GM19023 (cell line): ENCODE measurements around the gene VAMP5.
"Not testable (repeated sequence)": the region's sequence is repeated elsewhere in the genome, so short reads cannot be mapped to it uniquely, and the experiment has no call there.

ENCODE experiments used
- ATAC-seq: cut with Tn5 transposase; IDR thresholded peaks from one replicate; pipeline ENCODE4 v1.9.1; 2021; ENCODE audit warnings: mild to moderate bottlenecking, moderate library complexity; ENCODE audit not compliant: unreplicated experiment

The VAMP5 gene

DNA sequence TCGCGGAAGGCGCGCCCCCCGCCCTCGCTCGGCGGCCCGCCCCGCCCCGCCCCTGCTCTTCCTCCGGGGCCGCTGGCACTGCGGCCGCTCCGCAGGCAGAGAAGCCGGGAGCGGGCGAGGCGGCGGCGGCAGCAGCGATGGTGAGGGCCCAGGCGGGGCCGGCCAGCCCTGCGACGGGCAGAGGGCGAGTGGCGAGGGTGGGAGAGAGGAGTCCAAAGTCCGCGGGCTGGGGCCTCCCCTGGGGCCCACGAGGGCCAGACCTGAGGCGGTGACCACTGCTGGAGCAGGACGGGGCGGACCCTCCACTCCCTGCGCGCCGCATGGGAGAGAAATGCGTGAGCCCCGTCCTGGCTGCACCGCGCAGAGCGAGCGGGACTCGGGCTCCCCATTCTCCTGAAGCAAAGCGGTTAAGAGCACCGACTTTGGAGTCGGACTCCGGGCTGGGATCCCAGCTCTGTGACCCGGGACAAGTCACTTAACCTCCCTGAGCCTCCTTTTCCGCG, at the start of gene VAMP5:
Gene VAMP5, plus strand, starts transcription at position 78 of the 503 bp plus-strand sequence. Its CDS starts 60 bp downstream, at position 138.
- peak; percentile 72 for ATAC-seq

- no peak for ATAC-seq
Observed at GRCh38 chr2:85534881-85535280, 49.4 kb upstream of the VAMP5 start.

DNA sequence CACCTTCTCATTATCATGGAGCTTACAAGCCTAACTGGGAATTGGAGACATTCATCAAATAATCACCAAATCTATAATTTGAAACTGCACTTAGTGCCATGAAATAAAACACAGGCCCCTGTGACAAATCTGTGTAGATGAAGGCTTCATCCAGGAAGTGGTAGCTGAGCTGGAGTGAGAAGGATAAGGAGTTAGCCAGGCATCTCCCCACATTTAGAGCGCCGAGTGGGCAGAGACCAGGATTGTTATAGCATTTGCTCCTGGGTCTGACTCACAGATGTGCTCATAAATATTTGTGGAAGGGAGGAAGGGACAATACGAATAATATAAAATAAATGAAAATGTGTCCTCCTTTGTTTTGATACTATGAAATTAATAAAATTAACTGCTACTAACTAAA, 47.8 kb upstream of the VAMP5 start:
- no peak for ATAC-seq

GRCh38 chr2:85537600-85538506, 46.4 kb upstream of the VAMP5 start:
- ATAC-seq: no peak

DNA sequence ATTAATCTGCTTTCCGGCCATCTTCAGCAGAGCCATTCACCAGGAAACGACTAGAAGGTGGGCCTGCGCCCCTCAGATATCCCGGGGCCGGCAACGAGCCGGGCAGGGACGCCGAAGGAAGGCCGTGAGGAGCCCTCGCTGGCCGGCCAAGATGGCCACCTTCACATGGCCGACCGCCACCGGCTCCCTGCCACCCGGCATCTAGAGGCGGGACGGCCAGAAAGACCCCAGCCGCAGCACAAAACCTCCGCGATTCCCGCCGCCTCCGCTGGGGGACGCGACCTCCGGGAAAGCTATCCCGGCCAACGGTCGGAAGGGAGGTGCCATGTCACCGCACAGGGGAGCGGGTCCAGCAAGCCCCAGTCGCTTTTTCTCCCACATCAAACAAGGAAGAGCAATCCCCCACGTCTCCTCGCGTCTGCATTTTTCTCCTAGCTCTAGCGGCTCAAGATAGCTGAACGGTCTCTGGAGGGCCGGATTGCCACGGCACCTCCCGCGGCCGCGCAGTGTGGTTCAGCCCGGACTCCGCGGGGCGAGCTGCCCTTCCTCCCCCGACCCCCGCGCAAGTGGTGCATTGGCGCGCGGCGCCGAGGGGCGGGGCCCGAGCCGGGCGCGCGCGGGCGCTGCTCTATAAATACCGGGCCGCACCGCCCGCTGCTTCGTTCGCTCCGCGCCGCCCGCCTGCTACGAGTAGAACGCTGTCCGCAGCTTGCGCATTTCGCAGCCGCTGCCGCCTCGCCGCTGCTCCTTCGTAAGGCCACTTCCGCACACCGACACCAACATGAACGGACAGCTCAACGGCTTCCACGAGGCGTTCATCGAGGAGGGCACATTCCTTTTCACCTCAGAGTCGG, 45.5 kb upstream of the VAMP5 start, which contains the start of gene MAT2A:
Gene MAT2A, plus strand, starts transcription at position 662 of the 854 bp plus-strand sequence. Its CDS starts 120 bp downstream, at position 782.
- ATAC-seq: peak; percentile 72

- peak; percentile 39 for ATAC-seq
Observed at GRCh38 chr2:85539361-85540132, 44.7 kb upstream of the VAMP5 start.

DNA sequence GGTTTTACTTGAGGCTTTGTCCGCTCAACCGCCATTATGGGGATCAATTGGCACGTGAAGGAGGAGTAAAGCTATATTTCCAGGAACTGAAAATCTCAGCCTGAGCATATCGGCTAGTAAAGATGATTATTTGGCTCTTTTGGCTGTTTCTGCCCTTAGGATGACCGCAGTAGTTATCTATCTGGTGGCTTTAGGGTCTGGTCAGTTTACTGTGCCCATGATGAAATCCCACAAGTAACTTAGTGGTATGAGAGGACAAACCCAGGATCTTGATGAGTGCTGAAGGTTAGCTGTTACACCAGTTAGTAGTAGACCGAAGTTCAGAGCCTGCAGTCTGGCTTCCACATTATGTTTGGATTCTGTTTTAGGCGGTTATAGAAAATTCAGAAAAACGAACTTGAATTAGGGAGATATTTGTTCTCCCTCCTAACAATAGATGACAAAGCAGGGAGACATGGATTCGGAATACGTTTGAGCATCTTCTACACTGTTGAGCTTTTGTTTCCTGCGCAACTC, 44.0 kb upstream of the VAMP5 start:
- ATAC-seq: no peak

GRCh38 chr2:85541262-85541661, 43.0 kb upstream of the VAMP5 start:
- ATAC-seq: no peak

DNA sequence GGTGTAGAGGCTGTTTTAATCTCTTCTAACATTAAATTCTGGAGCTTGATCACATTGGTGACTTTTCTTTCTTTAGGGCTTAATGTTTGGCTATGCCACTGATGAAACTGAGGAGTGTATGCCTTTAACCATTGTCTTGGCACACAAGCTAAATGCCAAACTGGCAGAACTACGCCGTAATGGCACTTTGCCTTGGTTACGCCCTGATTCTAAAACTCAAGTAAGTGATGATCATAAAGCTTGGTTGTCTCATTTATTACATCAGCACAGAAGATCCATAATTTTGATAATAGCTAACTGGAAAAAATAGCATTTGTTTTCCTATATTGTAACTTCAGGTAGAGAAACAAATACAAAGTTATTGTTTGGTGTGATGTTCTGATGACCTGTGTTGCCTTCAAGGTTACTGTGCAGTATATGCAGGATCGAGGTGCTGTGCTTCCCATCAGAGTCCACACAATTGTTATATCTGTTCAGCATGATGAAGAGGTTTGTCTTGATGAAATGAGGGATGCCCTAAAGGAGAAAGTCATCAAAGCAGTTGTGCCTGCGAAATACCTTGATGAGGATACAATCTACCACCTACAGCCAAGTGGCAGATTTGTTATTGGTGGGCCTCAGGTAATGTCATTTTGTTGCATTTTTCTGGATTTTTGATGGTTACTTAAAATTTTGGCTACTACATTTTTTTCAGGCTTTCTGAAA, 42.3 kb upstream of the VAMP5 start:
- ATAC-seq: no peak

DNA sequence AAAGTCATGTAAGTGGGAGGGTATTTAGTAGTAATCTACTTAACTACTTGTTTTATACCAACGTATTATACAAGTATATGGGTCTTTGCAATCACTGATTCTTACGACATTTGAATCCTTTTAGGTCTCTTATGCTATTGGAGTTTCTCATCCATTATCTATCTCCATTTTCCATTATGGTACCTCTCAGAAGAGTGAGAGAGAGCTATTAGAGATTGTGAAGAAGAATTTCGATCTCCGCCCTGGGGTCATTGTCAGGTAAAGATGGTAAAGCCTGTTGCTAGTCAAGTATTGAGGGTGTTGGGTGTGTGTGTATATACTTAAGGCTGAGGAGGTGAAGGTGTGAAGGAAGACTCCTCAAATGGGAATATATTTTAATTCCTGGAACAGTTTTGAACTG, 41.5 kb upstream of the VAMP5 start:
- ATAC-seq: no peak

- not testable (repeated sequence) for ATAC-seq
Observed at GRCh38 chr2:85544254-85544691, 40.0 kb upstream of the VAMP5 start.

DNA sequence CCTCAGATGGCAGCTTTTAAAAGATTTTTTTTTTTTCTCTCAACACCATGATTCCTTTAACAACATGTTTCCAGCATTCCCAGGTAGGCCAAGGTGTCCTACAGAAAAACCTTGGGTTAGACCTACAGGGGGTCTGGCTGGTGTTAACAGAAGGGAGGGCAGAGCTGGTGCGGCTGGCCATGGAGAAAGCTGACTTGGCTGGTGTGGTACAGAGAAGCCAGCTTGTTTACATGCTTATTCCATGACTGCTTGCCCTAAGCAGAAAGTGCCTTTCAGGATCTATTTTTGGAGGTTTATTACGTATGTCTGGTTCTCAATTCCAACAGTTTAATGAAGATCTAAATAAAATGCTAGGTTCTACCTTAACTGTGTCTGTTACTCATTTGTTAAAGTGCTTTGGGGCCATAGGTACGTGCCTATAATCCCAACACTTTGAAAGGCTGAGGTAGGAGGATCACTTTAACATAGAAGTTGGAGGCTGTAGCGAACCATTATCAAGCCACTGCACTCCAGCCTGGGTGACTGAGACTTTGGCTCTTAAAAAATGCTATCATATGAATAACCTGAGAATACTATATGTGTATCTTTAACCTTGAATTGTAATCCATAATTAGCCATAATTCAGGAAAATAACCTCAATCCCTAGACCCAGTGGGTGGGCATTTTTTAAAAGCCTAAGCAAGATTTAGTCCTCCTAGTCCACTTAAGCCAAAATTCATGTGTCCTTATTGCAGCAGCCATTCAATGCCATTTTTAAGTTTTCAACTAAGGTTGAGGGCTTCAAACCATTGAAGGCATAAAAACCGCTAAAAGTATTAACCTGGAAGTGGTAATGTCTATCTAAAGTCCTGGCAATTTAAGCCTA, 39.1 kb upstream of the VAMP5 start:
- ATAC-seq: not testable (repeated sequence)

GRCh38 chr2:85545780-85546240, 38.4 kb upstream of the VAMP5 start:
- no peak for ATAC-seq

DNA sequence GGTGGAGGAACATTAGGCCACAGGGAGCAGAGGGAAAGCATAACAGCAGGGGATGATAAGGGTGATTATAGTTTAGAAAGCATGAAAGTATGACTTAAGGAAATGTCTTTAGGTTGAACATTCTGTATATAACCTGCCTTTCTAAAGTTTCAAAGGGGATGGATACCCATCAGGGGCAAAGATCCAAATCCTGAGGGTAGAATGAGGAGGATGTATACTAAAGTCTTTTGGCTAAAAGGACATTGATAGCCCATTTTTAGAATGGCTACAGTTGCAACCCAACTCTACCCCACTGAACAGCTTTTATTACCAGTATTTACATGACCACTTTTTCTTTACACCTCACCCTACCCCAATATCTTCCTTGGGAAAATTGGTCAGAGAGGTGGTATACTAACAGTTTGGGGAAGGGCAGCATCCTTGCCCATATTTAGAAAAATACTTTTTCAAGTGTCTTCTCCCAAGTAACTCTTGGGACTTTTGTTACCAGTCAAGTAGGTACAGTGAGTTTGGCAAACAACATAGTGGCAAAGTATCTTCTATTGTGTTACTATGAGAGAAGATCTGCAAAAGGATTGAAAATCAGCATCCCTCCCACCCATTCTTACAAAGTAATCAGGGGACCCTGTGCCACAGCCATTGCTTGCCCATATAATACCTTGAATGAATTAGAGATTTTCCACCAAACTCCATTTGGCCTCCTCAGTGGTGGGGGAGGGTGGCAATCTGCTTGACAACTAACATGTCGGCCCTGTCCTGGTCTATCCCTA, 37.0 kb upstream of the VAMP5 start:
- ATAC-seq: no peak

- ATAC-seq: no peak
Observed at GRCh38 chr2:85547859-85548607, 36.2 kb upstream of the VAMP5 start.

DNA sequence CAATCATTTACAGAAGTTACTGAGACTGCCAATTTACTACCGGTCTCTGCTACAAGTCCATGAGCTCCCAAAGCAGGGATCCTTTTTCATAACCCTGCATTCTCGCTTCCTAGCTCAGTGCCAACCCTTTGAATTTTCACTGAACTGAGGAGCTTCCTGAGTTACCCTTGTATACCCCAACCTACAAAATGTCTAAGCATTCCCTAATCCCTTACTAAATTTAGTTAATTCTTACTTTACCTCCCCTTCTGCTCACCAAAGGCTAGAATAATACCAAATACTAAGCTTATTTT, 35.7 kb upstream of the VAMP5 start:
- ATAC-seq: no peak

DNA sequence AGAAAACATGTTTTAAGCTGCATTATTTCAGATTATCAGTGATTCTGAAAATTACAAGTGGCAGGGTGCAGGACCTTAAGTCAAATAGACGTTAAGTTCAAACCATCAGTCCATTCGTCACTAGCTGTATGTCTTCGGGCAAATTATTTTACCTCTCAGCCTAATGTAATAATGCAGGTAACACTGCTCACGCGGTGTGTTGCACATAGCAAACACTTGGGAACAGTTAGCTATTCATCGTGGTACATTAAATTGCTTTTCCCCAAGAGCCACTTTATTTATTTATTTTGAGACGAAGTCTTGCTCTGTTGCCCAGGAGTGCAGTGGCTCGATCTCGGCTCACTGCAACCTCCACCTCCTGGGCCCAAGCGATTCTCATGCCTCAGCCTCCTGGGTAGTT, 35.1 kb upstream of the VAMP5 start:
- no peak for ATAC-seq
